Aorta (tissue), 5 donors: ENCODE measurements around the gene NPW. TPM values are rescaled to one million over a fixed set of nuclear protein-coding genes. Genes with fewer than 3 reads are reported as not detected.

Experiments
- ATAC-seq: fragments of 200-7000 bp; cut with Tn5 transposase; one replicate; pipeline ENCODE4 v1.9.1; 2022; ENCODE audit warnings: moderate library complexity; ENCODE audit not compliant: low FRiP score
- DNase-seq, 2 donors: peaks; one replicate each; pipeline ENCODE4 v3.0.0-alpha.2; 2020
- H3K27ac ChIP-seq, 2 donors: one replicate each; pipeline ENCODE4 v1.5.1; 2013; ENCODE audit warnings: low read length in 2 of 2, mild to moderate bottlenecking in 2 of 2, moderate library complexity in 2 of 2, control low read depth in 1 of 2, inconsistent platforms in 1 of 2, low read depth in 1 of 2
- H3K27me3 ChIP-seq, 2 donors: one replicate each; pipeline ENCODE4 v1.6.1; 2013; ENCODE audit warnings: control low read depth in 1 of 2, low read length in 1 of 2, mild to moderate bottlenecking in 1 of 2, moderate library complexity in 1 of 2; ENCODE audit not compliant: insufficient read depth in 2 of 2, control insufficient read depth in 1 of 2
- H3K36me3 ChIP-seq, 2 donors: one replicate each; pipeline ENCODE4 v1.6.1; 2013; ENCODE audit warnings: control low read depth in 1 of 2, low read length in 1 of 2, mild to moderate bottlenecking in 1 of 2; ENCODE audit not compliant: insufficient read depth in 2 of 2, control insufficient read depth in 1 of 2
- H3K4me1 ChIP-seq, 2 donors: one replicate each; pipeline ENCODE4 v1.6.1; 2013; ENCODE audit warnings: low read length in 2 of 2, control low read depth in 1 of 2, mild to moderate bottlenecking in 1 of 2, moderate library complexity in 1 of 2; ENCODE audit not compliant: insufficient read depth in 2 of 2, control insufficient read depth in 1 of 2
- H3K4me3 ChIP-seq, 2 donors: one replicate each; pipeline ENCODE4 v1.5.1; 2013; ENCODE audit warnings: low read length in 2 of 2, control low read depth in 1 of 2, mild to moderate bottlenecking in 1 of 2
- H3K9me3 ChIP-seq: one replicate; pipeline ENCODE4 v1.6.1; 2013; ENCODE audit warnings: mild to moderate bottlenecking, low read length; ENCODE audit not compliant: control insufficient read depth
- WGBS, 2 donors: extraction: QIAGEN DNeasy Blood & Tissue Kit; methylation state at CpG; one replicate each; pipeline ENCODE4 v1.1.7; 2013; 5-methylcytosine and 5-hydroxymethylcytosine counted together
- intact Hi-C, 2 donors: fragments of 100-400 bp; cut with DNase I; formaldehyde crosslinking; loops; one replicate each; pipeline versions ENCODE4 v1.14.2 to v1.15.0; 2022
- polyA plus RNA-seq, 2 donors: library from polyadenylated mRNA; stranded (reverse); fragments of 200-250 nt; gene quantifications; one replicate each; pipeline ENCODE4 v1.2.3, GENCODE V29; 2013
- total RNA-seq, 2 donors: library from RNA; stranded (reverse); fragmentation: NEBNext Ultra II Directional; extraction: Animal tissue kit (Norgen Biotek cat#: 25700); gene quantifications; one replicate each; pipeline ENCODE4 v1.2.1, GENCODE V29; 2021
- donor health status: healthy with polysubstance abuse.
- donor health status: Bipolar disorder and iron deficiency.
- donor health status: DM: no; HTN: no; CAD: no.
- donor health status: DM: no; HTN: no; CAD: no.
- donor health status: DM: yes; HTN: yes; CAD: no.

Gene NPW
- total and polyA plus RNA-seq, 4 donors: 0.56 to 1.2 TPM; not detected in 2

DNA sequence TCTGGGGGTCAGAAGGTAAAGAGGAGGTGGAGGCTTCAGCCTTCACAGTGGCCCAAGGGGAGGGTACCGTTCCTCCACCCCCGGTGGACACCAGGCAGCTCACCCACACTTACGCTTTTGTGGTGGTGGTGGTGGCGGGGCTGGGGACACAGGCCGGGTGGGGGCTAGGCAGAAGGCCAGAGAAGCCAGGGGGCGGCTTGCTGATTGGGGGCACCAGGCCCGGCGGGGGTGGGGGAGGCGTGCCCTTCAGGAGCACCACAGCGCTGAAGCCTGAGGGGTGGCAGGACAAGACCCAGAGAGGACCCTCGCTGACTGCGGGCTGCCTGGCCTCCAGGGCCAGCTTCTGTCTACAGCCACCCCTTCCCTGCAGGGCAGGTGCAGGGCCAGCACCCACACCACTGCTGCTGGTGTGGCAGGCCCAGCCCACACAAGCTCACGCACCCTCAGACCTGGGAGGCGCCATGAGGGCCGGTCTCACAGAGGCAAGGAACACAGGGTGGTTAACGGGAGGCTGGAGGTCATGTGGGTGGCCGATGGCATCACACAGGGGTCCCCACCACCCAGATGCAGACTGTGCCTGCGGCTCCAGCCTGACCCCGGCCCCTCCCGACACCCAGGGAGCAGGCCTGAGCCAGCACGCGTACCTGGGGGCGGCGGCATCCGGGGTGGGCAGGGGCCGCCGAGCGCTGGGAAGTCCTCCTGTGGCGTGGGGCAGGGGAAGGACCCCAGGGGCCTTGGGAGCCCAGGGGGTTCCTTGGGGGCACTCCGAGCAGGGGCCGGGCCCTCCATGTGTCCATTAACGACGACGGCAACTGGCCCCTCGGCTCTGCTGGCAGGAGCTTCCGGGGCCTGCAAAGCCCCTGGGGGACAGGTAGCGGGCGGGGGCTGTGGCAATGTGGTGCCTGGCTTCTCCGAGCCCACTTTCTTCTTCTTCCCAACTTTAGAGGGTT lies 20.5 kb upstream of the NPW start:
- Histone ChIP-seq H3K36me3 (peaks cover 0 to 17% of the 10 kb centered on the region in 2 donors), H3K4me3 (no peak overlapping the region), H3K27ac (no peak overlapping the region), H3K9me3 (no peaks in the 10 kb centered on the region), H3K4me1 (no peaks in the 10 kb centered on the region), H3K27me3 (no peaks in the 10 kb centered on the region)
- ATAC-seq (no peak), DNase-seq (no peak)
- 92 to 93% methylated on average over 35 to 39 of the region's 39 CpGs for WGBS, 2 donors
- intact Hi-C loops: no loop called here

DNA sequence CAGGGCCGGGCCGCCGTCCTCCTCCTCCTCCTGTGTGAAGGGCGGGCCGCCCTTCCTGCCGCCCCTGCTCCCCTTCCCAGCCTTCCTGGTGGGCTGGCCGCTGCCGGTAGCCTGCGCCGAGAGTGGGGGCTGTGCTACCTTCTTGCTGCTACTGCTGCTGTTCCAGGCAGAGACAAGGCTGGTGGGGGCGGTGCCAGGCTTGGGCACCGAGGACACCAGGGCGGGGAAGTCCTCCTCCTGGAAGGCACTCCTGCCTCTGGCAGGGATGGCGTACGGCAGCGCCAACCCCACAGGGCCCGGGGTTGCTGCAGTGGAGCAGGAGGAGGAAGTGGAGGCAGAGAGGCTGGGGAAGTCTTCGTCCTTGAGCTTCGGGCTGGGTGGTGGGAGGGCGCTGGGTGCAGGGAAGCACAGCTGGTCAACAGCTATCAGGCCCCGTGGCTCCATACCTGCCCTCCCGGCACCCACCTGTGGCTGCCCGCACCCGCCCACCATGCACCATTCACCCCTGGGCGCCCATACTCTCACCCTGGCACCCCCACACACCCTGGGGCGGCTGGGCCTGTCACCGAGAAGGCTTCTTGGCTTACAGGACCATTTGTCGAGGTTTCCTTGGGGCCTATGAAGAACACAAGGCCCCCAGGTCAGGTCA lies 19.6 kb upstream of the NPW start:
- DNase-seq: no peak
- ATAC-seq: no peak
- Histone ChIP-seq H3K27ac (no peak overlapping the region), H3K27me3 (no peaks in the 10 kb centered on the region), H3K9me3 (no peaks in the 10 kb centered on the region), H3K36me3 (peaks cover 0 to 17% of the 10 kb centered on the region in 2 donors), H3K4me1 (no peaks in the 10 kb centered on the region), H3K4me3 (no peak overlapping the region)
- intact Hi-C loops: no loop called here
- 88 to 90% methylated on average over 27 to 28 of the region's 28 CpGs for WGBS, 2 donors

DNA sequence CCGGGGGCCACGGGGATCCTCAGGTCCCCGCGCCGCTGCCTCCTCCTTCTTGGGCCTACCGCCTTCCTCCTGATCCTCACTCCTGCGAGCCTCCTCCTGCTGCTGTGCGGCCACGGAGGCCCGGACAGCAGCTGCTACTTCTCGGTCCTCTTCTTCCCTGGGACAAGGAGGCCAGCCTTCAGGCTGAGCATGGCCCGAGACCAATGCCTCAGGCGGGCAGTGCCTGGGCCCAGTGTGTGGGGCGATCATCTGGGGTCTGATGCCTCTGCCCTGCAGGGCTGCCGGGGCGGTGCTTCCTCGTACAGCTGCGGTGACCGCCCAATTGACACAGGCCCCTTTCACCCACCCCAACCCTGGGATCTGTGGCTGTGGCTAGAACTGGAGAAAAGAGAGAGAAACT lies 18.6 kb upstream of the NPW start:
- Histone ChIP-seq H3K4me1 (no peaks in the 10 kb centered on the region), H3K9me3 (no peaks in the 10 kb centered on the region), H3K27me3 (no peaks in the 10 kb centered on the region), H3K4me3 (no peak overlapping the region), H3K27ac (no peak overlapping the region), H3K36me3 (peaks cover 0 to 17% of the 10 kb centered on the region in 2 donors)
- no peak for DNase-seq
- 93 to 94% methylated on average over 19 of the region's 19 CpGs for WGBS, 2 donors
- intact Hi-C loops: no loop called here
- no peak for ATAC-seq

DNA sequence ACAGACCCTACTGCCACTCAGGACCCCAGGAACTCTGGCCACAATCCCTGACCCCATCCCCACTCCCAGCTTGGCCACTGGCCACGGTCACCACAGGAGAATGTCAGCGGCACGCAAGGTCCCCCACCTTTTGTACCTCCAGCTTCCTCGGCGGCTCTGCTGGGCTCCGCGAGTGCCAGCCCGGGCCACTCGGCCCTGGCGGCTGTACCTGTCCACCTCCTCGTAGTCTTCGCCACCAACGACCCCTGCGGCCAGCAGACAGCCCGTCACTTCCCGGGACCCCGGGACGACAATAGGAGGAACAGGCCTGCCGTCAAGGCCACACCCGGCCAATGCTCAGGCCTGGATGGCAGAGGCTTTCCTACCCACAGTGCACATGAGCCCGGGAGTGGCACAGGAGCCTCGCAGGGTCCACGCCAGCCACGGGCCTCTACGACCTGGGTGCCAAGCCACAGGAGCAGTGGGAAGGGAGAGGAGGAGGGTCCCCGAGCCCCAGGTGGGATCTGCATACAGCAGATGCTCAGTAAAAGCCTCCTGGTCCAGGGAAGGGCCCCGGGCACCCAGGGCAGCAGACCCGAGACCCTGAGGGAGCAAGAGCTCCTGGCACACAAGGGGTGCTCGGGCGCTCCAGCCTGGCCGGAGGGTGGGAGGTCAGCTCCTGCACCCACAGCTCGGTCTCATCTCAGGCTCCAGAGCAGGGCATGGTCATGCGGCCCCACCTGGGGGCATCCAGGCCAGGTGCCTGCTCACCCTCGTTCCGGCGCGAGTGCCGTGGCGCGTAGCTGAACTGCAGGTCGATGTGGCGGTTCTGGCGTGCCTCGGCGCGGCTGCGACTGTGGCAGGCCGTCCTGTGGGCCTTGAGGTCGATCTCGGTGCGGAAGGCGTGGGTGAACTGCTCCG lies 17.9 kb upstream of the NPW start:
- Histone ChIP-seq H3K4me3 (no peak overlapping the region), H3K36me3 (peaks cover 0 to 17% of the 10 kb centered on the region in 2 donors), H3K27me3 (no peaks in the 10 kb centered on the region), H3K4me1 (no peaks in the 10 kb centered on the region), H3K27ac (no peak overlapping the region), H3K9me3 (no peaks in the 10 kb centered on the region)
- no peak for DNase-seq
- intact Hi-C loops: no loop called here
- 94 to 95% methylated on average over 52 to 53 of the region's 53 CpGs for WGBS, 2 donors
- ATAC-seq: no peak

DNA sequence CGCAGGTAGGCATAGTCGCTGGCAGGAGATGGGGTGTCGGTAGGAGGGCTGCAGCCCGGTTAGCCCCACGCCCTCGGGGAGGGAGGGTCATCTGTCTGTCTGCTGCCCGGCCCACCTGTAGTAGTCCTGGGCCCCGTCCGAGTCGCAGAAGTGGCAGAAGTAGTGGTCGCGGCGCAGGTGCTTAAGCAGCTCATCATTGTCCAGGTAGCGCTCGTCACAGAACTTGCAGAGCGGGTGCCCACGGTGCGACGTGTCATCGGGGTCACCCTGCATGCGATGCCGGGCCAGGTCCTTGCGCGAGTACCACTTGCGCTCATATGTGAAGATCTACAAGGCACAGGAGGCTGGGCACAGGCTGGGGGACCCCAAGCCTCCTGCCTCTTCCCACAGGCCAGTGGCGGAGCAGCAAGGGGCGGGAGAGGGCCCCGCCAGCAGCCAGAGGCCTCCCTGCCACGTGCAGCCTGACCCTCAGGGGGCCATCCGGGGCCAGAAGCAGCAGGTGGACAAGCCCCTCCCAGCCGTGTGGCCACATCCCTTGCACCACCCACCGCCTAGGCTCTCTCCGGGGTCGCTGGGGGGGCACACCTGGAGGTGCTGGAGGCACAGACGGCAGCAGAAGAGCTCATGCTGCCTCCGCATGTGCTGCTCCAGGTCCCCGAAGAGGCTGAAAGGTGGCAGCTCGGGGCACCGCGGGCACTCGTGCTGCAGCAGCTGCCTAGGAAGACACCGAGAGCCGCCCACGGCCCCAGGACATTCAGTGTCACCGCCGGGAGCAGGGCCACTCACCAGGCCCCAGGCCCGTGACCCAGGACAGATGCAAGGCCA lies 17.0 kb upstream of the NPW start:
- DNase-seq (no peak), ATAC-seq (no peak)
- H3K27ac ChIP-seq: no peak overlapping the region
- no peaks in the 10 kb centered on the region for H3K27me3 ChIP-seq
- no peaks in the 10 kb centered on the region for H3K4me1 ChIP-seq
- 92 to 93% methylated on average over 44 to 47 of the region's 47 CpGs for WGBS, 2 donors
- peaks cover 0 to 17% of the 10 kb centered on the region in 2 donors for H3K36me3 ChIP-seq
- H3K9me3 ChIP-seq: no peaks in the 10 kb centered on the region
- no peak overlapping the region for H3K4me3 ChIP-seq
- intact Hi-C loops: no loop called here

DNA sequence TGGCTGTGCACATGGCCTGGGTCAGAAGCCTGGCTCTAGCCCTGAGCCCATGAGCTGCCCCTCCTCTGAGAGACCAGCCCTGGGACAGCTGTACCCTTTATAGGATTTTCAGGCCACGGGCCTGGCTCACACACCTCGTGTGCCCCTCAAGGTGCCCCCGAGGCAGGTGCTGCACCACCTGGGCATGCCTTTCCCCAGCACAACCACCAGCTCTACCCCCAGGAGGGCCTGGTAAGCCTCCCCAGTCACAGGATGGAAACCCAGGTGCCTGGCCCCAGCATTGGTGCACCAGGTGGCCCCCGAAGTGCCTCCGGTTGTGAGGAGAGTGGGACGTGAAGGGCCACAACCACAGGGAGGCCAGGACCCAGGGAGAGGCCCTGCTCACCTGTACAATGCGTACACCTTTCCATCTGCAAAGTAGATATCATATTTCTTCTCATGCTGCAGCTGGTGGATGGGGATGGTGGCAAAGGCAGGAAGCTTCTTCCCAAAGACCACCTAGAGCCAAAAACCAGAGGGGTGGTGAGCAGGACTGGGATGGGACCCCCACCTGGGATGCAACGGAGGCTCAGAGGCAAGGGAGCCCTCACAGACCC lies 16.3 kb upstream of the NPW start:
- no peak overlapping the region for H3K27ac ChIP-seq
- WGBS, 2 donors: 85 to 92% methylated on average over 8 of the region's 8 CpGs
- DNase-seq (no peak), ATAC-seq (no peak)
- H3K4me3 ChIP-seq: no peak overlapping the region
- no peaks in the 10 kb centered on the region for H3K27me3 ChIP-seq
- intact Hi-C loops: no loop called here
- peaks cover 0 to 15% of the 10 kb centered on the region in 2 donors for H3K36me3 ChIP-seq
- no peaks in the 10 kb centered on the region for H3K9me3 ChIP-seq
- H3K4me1 ChIP-seq: no peaks in the 10 kb centered on the region

DNA sequence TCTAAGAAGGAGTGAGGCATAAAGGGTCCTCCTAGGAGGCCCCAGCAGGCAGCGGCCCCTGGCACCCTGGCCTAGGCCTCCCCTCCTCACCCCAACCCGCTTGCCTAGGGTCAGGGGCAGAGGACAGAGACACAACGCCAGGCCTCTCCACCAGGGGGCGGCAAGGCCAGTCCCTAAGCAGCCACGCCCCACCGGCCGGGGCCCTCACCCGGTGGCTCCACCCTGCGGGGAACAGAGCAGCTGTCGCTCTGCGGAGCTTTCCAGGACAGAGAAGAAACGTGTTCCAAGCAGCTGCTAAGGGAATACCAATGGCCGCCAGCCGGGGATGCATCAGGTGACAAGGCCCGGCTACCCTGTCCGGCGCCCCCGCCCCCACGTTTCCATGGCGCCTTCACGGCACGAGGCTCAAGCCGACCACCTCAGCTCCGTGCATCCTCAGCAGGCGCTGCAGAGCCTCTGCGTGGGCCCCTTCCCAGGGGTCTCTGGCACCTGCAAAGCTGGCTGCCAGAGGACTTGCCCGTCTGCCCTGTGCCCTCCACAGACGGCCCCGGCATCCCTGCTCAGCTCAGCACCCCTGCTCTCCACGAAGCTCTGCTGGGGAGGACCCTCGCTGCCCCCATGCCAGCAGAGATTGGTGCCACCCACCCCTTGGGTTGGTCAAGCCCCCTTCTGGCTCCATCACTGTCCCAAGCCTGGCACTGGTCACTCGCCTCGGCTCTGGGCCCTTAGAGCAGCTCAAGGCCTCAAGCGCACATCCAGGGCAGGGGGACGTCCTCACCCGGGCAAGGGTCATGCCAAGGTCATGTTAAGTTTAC lies 15.6 kb upstream of the NPW start:
- Histone ChIP-seq H3K27ac (no peak overlapping the region), H3K36me3 (peaks cover 0 to 15% of the 10 kb centered on the region in 2 donors), H3K4me1 (no peaks in the 10 kb centered on the region), H3K9me3 (no peaks in the 10 kb centered on the region), H3K4me3 (no peak overlapping the region), H3K27me3 (no peaks in the 10 kb centered on the region)
- intact Hi-C loops: no loop called here
- ATAC-seq (peak; percentile 77), DNase-seq (peak; percentile 91 to 95)
- WGBS, 2 donors: 25 to 29% methylated on average over 36 of the region's 36 CpGs
